Epidermal melanocyte (primary cell): ENCODE data around the gene TMEM141.

Experiments used
- DNase-seq: peaks from one replicate; pipeline ENCODE4 v3.0.0; 2011; ENCODE audit warnings: low spot score; ENCODE audit not compliant: insufficient read length

The TMEM141 gene

DNA sequence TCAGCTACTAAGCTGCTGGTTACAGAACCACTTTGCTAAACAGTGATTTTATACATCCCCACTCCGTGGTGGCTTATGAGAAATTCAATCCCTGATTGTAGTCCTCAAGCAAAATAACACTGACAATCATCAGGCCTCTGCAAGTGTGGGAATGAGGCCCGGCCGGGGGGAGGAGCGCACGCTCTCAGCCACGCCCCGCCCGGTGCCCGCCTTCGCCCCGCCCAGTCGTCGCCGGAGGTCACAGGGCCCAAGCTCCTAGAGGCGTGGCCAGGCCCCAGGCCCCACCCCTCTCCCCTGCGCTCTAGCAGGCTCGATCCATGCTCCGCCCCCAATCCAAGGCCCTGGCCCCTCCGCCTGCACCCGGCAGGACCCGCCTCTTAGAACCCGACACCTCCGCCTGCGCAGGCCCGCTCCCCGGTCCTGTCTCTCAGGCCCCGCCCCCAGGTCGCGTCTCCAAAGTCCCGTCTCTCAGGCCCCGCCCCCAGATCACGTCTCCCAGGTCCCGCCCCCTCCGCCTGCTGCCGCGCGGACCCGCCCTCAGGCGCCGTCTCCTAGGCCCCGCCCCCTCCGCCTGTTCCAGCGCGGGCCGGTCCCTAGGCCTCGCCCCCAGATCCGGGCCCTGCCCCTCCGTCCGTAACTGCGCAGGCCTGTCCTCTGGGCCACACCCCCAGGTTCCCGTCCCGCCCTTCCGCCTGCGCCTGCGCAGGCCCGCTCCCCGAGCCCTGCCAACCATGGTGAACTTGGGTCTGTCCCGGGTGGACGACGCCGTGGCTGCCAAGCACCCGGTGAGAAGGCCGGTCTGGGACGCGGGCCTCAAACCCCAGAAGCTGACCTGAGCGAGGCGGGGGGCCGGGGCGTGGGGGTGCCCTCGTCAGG is at the start of gene TMEM141:
TMEM141 (plus strand) TSS at position 705 of the 876 bp plus-strand sequence; CDS start at position 732, 27 bp downstream.
- peak; percentile 97 for DNase-seq

DNA sequence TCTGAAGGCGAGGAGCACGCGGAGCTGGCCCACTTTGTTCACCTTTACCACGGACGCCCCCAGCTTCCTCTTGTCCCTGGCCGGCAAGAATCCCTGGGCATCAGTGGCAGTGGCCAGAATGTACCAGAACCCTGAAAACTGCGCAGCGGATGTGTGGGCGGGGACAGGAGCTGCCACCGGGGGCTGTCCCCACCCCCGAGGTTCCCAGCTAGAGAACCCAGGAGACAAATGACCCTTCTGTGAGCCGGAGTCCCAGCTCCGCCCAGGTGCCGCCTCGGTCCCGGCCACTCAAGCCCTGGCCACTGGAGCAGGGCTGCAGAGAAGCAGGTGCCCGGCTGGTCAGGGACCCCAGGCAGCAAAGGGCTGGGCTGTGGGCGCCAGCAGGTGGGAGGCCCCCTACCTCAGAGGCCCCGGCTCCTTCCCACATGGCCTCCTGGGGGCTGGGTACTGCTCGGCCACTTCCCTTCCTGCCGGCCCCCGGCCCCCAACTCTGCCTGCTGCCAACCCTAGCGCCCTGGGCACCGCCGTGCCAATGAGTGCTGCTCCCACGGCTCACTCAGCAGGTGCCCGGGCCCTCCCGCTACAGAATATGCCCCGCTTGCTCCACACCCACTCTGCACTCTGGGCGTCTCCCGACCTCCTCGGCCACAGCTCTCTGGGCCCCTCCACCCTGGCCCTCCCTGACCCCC is 49.1 kb upstream of the TMEM141 start:
- DNase-seq, result no peak

DNA sequence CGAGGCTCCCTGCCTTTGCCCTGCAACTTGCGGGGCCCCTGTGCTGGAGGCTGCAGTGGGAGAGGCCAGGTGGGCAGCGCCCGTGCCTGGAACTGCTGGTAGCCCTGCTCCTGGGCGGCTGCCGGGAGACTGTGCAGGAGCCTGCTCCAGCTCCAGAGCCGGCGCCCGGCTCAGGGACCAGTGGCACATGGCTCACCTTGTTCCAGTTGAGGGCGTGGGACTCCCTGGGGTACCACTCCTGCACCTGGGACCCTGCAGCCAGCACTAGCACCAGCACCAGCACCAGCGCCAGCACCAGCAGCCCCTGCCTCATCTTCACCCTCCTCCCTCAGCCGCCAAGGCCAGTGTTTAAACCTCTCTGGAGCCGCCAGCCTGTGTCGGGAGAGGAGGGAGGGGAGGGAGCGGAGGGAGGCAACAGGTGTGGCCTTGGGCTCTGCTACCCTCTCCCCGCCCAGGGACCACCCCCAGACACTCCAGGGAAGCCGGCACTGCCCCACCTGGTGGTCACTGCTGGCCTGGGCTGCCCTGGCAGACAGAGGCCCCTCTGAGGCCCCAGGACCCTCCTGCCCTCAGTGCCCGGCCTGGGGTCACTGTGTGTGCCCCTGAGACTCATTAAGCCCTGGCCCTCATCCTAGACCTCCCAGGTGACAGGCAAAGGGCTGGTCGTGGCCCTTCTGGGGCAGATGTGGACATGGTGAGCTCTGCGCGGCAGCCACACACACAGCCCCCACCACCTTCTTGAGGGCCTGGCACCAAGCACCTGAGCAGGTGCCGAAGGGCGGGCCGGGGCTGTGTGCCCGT is 48.4 kb upstream of the TMEM141 start, which contains the start of gene LCN10:
LCN10 (minus strand) TSS at position 350 of the 801 bp plus-strand sequence; CDS start at position 313, 37 bp downstream.
- no peak for DNase-seq

DNA sequence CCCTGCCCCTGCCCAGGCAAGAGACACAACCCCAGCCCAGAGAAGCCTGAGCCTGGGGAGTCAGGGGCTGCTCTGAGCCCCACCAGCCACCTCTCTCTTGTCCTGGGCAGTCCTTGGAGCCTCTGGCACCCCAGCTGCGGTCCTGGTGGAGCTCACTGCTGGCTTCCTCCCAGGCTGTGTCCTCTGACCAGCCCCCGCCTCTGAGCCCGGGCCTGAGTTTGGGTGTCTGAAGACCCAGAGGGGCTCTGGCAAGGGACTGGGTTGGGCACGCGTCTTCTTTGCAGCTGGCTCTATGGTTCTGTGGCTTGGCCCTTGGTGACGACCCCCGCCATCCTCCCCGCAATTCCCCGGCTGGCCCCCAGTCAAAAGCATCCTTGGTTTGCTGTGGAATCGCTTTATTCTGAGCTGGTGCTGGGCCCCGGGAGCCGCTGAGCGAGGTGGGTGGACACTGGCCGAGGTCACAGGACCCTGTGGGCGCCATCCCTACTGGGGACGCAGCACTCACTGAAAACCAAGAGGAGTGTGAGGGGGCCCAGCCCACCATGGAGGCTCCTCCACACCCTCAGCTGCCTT is 47.4 kb upstream of the TMEM141 start:
- no peak for DNase-seq

DNA sequence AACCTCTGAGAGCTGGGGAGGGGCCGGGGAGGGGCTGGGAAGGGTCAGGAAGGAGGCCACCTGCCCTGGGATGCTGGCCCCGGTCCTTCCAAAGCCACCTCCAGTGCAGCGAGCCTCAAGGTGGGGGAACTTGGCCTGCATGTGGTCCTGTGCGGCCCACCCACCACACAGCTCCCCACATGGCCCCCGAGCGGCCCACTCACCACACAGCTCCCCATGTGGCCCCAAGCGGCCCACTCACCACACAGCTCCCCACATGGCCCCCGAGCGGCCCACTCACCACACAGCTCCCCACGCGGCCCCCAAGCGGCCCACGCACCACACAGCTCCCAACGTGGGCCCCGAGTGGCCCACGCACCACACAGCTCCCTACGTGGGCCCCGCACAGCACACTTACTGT is 46.4 kb upstream of the TMEM141 start:
- no peak for DNase-seq

DNA sequence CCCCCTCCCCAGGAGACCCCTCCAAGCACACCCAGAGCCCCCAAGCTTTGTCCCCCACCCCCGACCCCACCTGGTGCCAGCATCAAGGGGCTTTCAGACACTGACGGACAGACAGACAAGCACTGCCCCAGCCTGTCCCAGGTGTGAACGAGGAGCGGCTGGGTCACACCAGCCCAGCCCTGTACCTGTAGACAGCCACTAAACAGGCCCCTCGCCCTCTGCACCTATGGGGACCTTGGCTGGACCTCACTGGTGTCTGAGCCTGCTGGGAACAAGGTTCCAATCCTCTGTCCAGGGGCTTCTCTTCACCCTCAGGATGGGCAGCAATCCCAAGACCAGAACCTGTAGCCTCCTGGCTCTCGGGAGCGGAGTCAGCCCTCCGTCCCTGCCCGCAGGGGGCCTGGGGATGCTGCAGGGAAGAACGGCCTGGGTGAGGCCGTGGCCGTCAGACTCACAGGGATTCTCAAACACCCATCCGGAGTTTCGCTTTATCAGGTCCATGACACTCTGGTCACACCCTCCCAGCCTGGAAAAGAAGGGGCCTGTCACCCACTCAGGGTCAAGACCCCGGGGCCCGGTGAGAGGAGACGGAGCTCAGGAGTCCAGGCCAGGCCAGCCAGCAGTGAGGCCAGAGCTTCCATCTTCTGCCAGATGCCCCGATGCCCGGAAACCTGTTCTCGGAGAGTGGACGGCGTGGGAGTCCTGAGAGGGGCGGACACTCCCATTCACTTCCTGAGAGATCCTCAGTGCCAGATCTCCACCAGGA is 45.6 kb upstream of the TMEM141 start:
- DNase-seq, result no peak

DNA sequence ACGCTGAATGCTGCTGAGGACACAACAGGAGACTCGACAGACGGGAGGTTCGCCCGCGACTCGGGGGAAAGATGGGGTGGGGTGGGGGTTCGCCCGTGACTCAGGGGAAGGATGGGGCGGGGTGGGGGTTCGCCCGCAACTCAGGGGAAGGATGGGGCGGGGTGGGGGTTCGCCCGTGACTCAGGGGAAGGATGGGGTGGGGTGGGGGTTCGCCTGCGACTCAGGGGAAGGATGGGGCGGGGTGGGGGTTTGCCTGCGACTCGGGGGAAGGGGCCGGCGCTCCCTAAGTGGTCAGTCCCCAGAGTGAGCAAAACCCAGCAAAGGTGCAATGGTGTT is 45.0 kb upstream of the TMEM141 start:
- DNase-seq, result no peak

DNA sequence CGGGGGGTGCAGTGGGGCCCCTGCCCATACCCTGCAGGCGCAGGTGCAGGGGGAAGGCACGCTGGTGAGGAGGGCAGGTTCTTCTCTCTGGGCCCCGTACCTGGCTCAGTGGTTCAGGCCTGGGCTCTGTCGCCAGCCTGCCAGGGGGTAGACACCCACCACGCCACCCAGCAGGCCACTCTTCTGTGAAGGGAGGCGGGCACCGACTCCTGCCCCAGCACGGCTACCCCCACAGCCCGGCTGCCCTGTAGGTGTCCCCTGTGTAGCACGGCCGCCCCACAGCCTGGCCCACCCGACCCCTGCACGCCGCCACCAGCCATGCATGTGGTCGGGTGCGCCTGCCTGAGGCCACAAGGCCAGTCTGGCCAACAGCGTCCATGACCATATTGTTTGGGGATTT is 44.5 kb upstream of the TMEM141 start:
- DNase-seq, result no peak

DNA sequence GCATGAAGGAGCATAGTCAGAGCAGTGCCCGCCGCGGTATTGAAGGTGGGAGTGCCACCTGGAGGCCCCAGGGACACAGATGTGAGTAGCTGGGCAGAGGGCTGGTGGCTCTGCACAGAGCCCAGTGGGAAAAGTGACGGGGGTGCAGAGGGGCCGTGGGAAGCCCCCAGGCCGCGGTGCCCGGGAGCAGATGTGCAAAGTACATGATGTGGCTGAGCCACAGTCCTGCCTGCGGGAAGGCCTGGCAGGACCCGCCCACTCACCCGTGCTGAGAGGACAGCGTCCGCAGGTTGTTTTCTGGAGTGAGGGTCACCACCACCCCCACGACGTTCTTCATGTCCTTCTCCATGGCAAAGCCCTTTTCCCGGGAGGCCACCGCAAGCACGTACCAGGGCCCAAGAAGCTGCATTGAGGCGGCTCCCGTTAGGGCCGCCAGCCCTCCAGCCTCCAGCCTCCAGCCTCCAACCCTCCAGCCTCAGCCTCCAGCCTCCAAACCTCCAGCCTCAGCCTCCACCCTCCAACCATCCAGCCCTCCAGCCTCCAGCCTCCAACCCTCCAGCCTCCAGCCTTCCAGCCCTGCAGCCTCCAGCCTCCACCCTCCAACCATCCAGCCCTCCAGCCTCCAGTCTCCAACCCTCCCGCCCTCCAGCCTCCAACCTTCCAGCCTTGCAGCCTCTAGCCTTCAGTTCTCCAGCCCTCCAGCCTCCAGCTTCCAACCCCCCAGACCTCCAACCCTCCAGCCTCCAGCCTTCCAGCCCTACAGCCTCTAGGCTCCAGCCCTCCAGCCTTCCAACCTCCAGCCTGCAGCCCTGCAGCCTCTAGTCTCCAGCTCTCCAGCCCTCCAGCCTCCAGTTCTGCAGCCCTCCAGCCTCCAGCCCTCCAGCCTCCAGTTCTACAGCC is 43.7 kb upstream of the TMEM141 start:
- no peak for DNase-seq

DNA sequence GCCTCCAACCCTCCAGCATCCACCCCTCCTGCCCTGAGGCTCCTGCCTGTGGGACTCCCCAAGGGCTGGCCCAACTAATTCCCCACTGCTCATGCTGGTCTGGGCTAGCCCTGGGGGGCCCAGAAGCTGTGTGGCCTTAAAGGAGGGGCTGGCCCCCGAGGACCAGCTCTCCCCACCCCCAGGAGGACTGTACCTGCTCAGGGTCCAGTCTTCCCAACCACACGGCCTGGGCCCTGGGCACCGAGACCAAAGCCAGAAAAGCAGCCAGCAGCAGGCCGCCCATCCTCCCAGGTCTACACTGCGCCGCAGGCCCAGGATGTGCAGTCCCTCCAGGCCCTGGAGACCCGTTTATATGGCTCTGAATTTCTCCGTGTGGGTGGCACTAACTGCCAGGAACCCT is 42.9 kb upstream of the TMEM141 start, which contains the start of gene LCN6:
LCN6 (minus strand) TSS at position 325 of the 400 bp plus-strand sequence; CDS start at position 283, 42 bp downstream.
- no peak for DNase-seq

DNA sequence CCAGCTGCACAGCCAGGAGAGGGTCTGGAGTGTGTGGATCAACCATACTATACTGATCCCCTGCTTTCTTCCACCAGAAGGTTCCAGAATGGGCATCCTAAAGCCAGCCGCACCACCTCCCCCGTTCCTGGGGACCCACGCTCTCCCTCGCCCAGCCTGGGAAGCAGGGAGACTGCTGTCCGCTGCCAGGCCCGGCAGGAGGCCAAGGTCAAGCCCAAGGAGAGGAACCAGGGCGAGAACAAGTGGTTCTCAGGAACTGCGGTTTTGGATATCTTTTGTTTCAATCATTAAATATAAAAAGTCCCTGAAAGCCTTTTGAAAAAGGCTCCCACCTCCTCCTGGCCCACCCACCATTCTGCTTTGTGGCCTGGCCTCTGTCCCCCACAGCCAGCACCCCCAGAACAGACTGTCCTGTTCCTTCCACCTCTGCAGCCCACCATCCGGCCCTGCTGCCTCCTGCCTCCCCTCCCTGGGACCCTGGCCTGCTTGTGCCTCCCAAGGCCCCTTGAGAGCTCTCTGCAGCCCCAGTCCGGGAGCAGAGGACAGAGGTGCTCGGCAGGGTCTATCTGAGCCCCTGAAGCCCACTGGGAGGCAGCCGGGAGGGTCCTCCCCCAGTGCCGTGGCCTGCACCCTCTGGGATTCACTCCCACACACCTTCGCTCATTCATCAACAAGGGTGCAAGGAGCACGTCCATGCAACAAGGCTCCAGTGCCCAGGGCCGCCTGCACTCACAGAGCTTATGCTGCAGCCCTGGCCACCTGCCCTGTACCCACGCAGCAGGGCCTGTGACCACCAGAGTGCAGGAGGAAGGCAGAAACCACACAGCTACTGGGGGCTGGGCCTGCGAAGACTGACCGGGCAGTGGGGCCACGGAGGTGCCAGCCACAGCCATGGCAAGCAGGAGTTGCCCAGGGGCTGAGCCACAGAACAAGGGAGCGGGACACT is 42.2 kb upstream of the TMEM141 start:
- no peak for DNase-seq

DNA sequence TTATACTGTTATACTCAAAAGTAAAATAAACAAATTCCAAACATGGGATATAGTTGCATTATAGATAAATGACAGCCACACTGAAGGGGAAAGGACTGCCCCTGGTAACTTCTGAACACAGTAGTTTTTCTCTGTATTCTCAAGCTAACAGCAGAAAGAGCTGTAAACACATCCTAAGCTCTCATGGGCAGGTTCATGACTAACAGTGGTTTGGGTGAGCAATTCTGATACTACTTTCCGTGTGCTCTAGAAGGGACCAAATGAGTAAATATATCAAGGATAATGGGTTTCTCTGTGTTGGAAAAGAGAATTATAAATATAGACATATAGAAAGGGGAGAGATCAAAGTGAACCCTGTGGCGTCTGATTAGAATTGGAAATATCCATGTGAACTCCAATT is 40.6 kb upstream of the TMEM141 start:
- no peak for DNase-seq

DNA sequence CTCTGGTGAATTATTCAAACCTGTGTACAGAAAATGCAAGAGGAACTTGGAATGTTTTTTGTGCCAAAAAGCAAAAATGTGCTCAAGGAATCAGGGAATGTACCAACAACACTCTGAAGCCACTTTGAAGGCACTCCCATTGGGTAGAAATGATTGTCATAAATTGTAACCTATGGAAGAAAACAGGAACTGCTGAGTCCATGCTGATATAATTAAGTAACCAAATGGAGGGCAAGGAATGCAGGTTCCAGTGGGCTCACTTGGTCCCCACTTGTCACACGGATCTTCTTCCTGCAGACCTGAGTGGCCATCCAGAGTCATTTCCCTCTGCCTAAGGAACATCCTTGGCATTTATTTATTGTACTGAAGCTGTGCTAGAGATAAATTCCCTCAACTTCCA is 39.9 kb upstream of the TMEM141 start:
- no peak for DNase-seq

DNA sequence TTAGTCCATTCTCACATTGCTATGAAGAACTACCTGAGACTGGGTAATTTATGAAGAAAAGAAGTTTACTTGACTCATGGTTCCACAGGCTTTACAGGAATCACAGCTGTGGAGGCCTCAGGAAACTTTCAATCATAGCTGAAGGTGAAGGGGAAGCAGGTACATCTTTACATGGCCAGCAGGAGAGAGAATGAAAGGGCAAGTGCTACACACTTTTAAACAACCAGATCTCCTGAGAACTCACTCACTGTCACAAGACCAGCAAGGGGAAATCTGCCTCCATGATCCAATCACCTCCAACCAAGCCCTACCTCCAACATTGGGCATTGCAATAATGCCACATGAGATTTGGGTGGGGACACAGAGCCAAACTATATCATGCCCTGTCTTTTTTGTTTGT is 39.3 kb upstream of the TMEM141 start:
- no peak for DNase-seq

DNA sequence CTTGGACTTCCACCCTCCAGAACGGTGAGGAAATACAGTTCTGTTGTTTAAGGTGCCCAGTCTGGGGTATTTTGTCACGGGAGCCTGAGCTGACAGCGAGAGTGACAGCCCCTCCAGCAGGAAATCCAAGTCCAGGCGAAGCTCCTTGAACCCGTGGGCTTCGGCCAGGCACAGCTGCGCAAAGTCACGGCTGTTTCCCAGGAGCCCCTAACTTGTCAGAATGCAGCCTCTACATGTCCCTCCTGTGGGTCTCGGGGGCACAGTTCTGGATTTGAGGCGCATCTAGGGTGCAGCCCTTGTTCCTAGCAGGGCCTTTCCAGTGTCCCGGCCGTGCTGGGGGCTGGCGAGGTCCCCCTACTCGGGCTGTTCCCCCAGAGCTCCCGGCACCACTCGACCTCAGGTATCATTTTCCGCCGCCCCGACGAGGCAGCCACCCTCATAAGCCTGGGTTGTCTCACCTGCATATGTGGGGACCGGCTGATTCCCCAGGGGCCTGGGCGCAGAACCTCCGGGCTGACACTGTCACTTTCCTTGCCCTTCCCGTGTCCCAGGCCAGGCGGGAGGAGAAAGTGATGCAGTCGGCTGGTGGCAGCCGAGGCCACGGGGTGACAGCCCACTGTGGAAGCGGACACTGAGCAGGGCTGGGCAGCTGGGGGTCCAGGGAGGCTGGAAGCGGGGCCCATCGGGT is 37.6 kb upstream of the TMEM141 start:
- DNase-seq, result no peak

DNA sequence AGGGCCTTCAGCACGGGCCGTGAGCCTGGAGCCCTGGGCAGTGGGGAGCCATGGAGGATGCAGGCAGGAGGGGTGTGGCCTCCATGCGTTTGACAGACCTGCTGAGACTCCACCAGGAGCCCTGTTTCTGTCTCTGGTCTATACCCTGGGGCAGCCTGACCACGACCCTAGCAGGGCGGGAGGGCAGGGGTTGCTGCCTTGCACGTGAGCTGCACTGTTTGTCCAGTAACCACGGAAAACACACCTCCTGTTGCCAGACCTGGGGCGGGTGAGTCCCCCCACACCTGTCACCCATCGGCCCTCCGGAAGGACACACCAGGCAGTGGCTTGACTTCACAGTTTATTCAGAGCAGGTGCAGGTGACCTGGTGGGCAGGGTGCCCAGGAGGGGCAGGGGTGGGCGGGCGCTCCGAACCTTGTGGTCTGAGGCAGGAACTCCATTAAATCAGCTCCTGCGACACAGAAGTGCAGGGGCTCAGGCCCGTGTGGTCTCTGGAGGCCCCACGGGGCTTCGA is 37.0 kb upstream of the TMEM141 start:
- no peak for DNase-seq

DNA sequence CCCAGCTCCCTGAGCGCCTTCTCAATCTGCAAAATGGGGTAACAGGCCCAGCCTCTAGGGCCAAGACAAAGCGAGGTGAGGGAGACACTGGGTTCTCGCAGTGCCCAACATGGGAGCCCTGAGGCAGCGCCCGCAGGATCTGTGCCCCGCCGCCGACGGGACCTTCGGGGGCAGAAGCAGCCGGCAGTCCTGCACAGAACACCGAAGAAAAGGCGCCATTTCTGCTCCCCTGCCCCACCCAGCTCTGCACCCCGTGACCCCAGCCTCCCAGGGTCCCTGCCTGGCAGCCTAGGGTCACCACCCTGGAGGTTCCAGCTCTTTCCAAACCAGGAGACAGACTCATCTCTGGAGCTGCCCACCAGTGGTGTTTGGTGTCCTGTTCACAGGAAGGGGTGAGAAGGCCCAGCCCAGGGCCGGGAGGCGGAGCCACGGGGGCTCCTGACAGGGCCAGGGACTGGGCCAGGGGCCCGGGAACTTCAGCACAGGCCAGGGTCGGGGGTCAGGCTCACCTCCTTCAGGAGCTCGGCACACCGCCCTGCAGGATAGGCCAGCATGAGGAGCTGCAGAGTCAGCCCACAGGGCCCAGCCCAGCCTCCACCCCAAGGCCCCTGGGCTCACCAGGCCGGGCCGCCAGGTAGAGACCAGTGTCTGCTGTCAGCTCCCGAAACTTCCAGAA is 36.4 kb upstream of the TMEM141 start:
- no peak for DNase-seq
